H1 (cell line): ENCODE measurements around the gene ADCK1. TPM values are rescaled to one million over a fixed set of nuclear protein-coding genes. Genes with fewer than 3 reads are reported as not detected.

ENCODE experiments used
- CTCF ChIA-PET: fragments of 300-600 bp; sonication (Branson Sonifier 250); formaldehyde crosslinking; loops from one replicate; lab custom pipeline; 2021; ENCODE audit not compliant: partially characterized antibody; lab: Charles Lee
- POLR2A ChIA-PET: fragments of 300-600 bp; sonication (Branson Sonifier 250); formaldehyde crosslinking; loops from one replicate; lab custom pipeline; 2021; ENCODE audit warnings: inconsistent platforms; ENCODE audit not compliant: partially characterized antibody; lab: Charles Lee
- DNase-seq, 2 experiments: peaks; one replicate each; pipeline versions ENCODE4 v3.0.0 to v3.0.0-alpha.2; 2010 to 2022; ENCODE audit warnings: low spot score in 2 of 2, low read depth in 1 of 2, mixed read lengths in 1 of 2
- FAIRE-seq: peaks from 2 replicates; lab custom pipeline; 2011; peaks lifted over from hg19 to GRCh38; lab: Jason Lieb, UNC
- H2AFZ ChIP-seq: 2 replicates; pipeline ENCODE4 v1.8.1; 2012; ENCODE audit warnings: low read length, inconsistent platforms
- H2AK5ac ChIP-seq: 2 replicates; pipeline ENCODE4 v1.6.1; 2013; ENCODE audit warnings: low read depth, low read length
- H2BK120ac ChIP-seq: replicated peaks from 2 replicates; pipeline ENCODE3; 2013; ENCODE audit warnings: low read depth, low read length, inconsistent platforms
- H2BK12ac ChIP-seq: 2 replicates; pipeline ENCODE4 v1.6.1; 2013; ENCODE audit warnings: low read depth, low read length
- H2BK15ac ChIP-seq: 2 replicates; pipeline ENCODE4 v1.6.1; 2013; ENCODE audit warnings: low read length
- H2BK20ac ChIP-seq: 2 replicates; pipeline ENCODE4 v1.6.1; 2013; ENCODE audit warnings: low read length
- H2BK5ac ChIP-seq: 2 replicates; pipeline ENCODE4 v1.6.1; 2013; ENCODE audit warnings: low read depth, low read length
- H3K14ac ChIP-seq: 2 replicates; pipeline ENCODE4 v1.6.1; 2013; ENCODE audit warnings: inconsistent platforms; ENCODE audit not compliant: insufficient read length
- H3K18ac ChIP-seq: 2 replicates; pipeline ENCODE4 v1.6.1; 2013; ENCODE audit warnings: low read length; ENCODE audit errors: extremely low read depth
- H3K23ac ChIP-seq: 2 replicates; pipeline ENCODE4 v1.6.1; 2013; ENCODE audit warnings: inconsistent platforms; ENCODE audit not compliant: insufficient read length
- H3K23me2 ChIP-seq: 2 replicates; pipeline ENCODE4 v1.6.1; 2013; ENCODE audit warnings: low read depth, low read length
- H3K27ac ChIP-seq: 2 replicates; pipeline ENCODE4 v1.6.1; 2011; ENCODE audit warnings: low read depth, low read length, inconsistent platforms
- H3K27me3 ChIP-seq, 4 experiments: replicated peaks in 1 of 4; 1 replicate in 1 of 4; 2 replicates in 3 of 4; pipeline versions ENCODE4 v1.6.1 to v1.8.1; 2011 to 2013; ENCODE audit warnings: low read length in 3 of 4, mild to moderate bottlenecking in 3 of 4, inconsistent platforms in 2 of 4, mixed read lengths in 2 of 4, moderate library complexity in 1 of 4; ENCODE audit not compliant: control insufficient read depth in 3 of 4, insufficient read depth in 3 of 4; ENCODE audit errors: extremely low read depth in 1 of 4
- H3K36me3 ChIP-seq, 4 experiments: 2 replicates each; pipeline versions ENCODE4 v1.6.1 to v1.8.1; 2011 to 2013; ENCODE audit warnings: mild to moderate bottlenecking in 4 of 4, low read length in 3 of 4, moderate library complexity in 2 of 4, control low read depth in 1 of 4, inconsistent platforms in 1 of 4; ENCODE audit not compliant: insufficient read depth in 4 of 4, control insufficient read depth in 2 of 4
- H3K4ac ChIP-seq: replicated peaks from 2 replicates; pipeline ENCODE3; 2013; ENCODE audit warnings: low read length, low read depth, mixed read lengths, inconsistent platforms; ENCODE audit not compliant: insufficient read length
- H3K4me1 ChIP-seq, 4 experiments: replicated peaks in 1 of 4; 1 replicate in 1 of 4; 2 replicates in 3 of 4; pipeline versions ENCODE4 v1.6.1 to v1.8.1; 2011 to 2013; ENCODE audit warnings: low read length in 3 of 4, inconsistent platforms in 2 of 4, mixed read lengths in 1 of 4; ENCODE audit not compliant: insufficient read depth in 4 of 4, control insufficient read depth in 3 of 4
- H3K4me2 ChIP-seq, 2 experiments: 2 replicates each; pipeline versions ENCODE4 v1.6.1 to v1.8.1; 2011 to 2013; ENCODE audit warnings: low read depth in 2 of 2, low read length in 2 of 2, control low read depth in 1 of 2, inconsistent platforms in 1 of 2, mild to moderate bottlenecking in 1 of 2; ENCODE audit not compliant: insufficient read depth in 1 of 2
- H3K4me3 ChIP-seq, 4 experiments: fragments of 200-600, 300-600 bp in 1 of 4; sonication (generic), shearing (Covaris generic), sonication (Bioruptor Twin) in 1 of 4; 2 replicates each; pipeline versions ENCODE4 v1.5.1 to v1.8.1; 2011 to 2016; ENCODE audit warnings: low read length in 4 of 4, low read depth in 3 of 4, control low read depth in 2 of 4, inconsistent platforms in 2 of 4, mild to moderate bottlenecking in 2 of 4, mixed read lengths in 1 of 4, moderate library complexity in 1 of 4; ENCODE audit not compliant: insufficient read depth in 2 of 4; ENCODE audit errors: extremely low read depth in 1 of 4
- H3K56ac ChIP-seq: replicated peaks from 2 replicates; pipeline ENCODE3; 2013; ENCODE audit warnings: low read depth, mild to moderate bottlenecking, mixed read lengths, low read length, inconsistent platforms; ENCODE audit not compliant: insufficient read length
- H3K79me1 ChIP-seq: 2 replicates; pipeline ENCODE4 v1.6.1; 2013; ENCODE audit warnings: low read depth, low read length, control low read depth
- H3K79me2 ChIP-seq, 2 experiments: 2 replicates each; pipeline versions ENCODE4 v1.6.1 to v1.8.1; 2012 to 2013; ENCODE audit warnings: low read length in 2 of 2, mild to moderate bottlenecking in 2 of 2, inconsistent platforms in 1 of 2; ENCODE audit not compliant: insufficient read depth in 2 of 2, control insufficient read depth in 1 of 2
- H3K9ac ChIP-seq, 4 experiments: replicated peaks in 1 of 4; 1 replicate in 1 of 4; 2 replicates in 3 of 4; pipeline versions ENCODE4 v1.6.1 to v1.8.1; 2011 to 2013; ENCODE audit warnings: low read depth in 3 of 4, low read length in 3 of 4, control low read depth in 2 of 4, mild to moderate bottlenecking in 2 of 4, moderate library complexity in 2 of 4, inconsistent platforms in 1 of 4; ENCODE audit errors: extremely low read depth in 1 of 4
- H3K9me3 ChIP-seq, 2 experiments: 2 replicates each; pipeline versions ENCODE4 v1.6.1 to v1.8.1; 2012 to 2013; ENCODE audit warnings: mild to moderate bottlenecking in 2 of 2, moderate library complexity in 2 of 2, control low read depth in 1 of 2, inconsistent platforms in 1 of 2, low read depth in 1 of 2, low read length in 1 of 2, mixed read lengths in 1 of 2; ENCODE audit not compliant: insufficient read depth in 2 of 2
- H4K20me1 ChIP-seq, 2 experiments: replicated peaks in 1 of 2; 2 replicates each; pipeline versions ENCODE3 to v1.8.1; 2011 to 2013; ENCODE audit warnings: inconsistent platforms in 2 of 2, low read length in 2 of 2, mild to moderate bottlenecking in 1 of 2; ENCODE audit not compliant: insufficient read depth in 2 of 2, control insufficient read depth in 1 of 2
- H4K5ac ChIP-seq: 2 replicates; pipeline ENCODE4 v1.6.1; 2013; ENCODE audit warnings: low read length, low read depth, mixed read lengths, inconsistent platforms; ENCODE audit not compliant: insufficient read length
- H4K8ac ChIP-seq: 2 replicates; pipeline ENCODE4 v1.8.0; 2013; ENCODE audit warnings: mild to moderate bottlenecking, moderate library complexity, low read length, inconsistent platforms; ENCODE audit not compliant: insufficient read depth; ENCODE audit errors: extremely low read depth
- H4K91ac ChIP-seq: replicated peaks from 2 replicates; pipeline ENCODE3; 2013; ENCODE audit warnings: low read length, mixed read lengths, inconsistent platforms; ENCODE audit not compliant: insufficient read length
- ASH2L ChIP-seq: fragments of 200-600, 300-600 bp; sonication (generic); IDR thresholded peaks from one replicate; pipeline ENCODE4 v1.7.1; 2017; ENCODE audit warnings: low read length
- BCL11A ChIP-seq, 2 experiments: IDR thresholded peaks; one replicate each; pipeline ENCODE4 v1.6.1; 2011; ENCODE audit warnings: low read depth in 2 of 2, low read length in 2 of 2, mild to moderate bottlenecking in 2 of 2
- CHD1 ChIP-seq: IDR thresholded peaks from 2 replicates; pipeline ENCODE4 v1.6.1; 2012; ENCODE audit warnings: low read depth, low read length, improper control_type of control experiment
- EGR1 ChIP-seq: IDR thresholded peaks from 2 replicates; pipeline ENCODE4 v1.6.1; 2011; ENCODE audit warnings: low read depth, low read length, borderline replicate concordance
- FOSL1 ChIP-seq: IDR thresholded peaks from 2 replicates; pipeline ENCODE4 v1.6.1; 2011; ENCODE audit warnings: mild to moderate bottlenecking, low read depth, low read length, moderate library complexity; ENCODE audit not compliant: insufficient read depth
- GTF2F1 ChIP-seq: IDR thresholded peaks from 2 replicates; pipeline ENCODE4 v1.6.1; 2012; ENCODE audit warnings: low read depth, low read length, improper control_type of control experiment, borderline replicate concordance
- KDM1A ChIP-seq: fragments of 200-600, 300-600 bp; sonication (generic); IDR thresholded peaks from 2 replicates; pipeline ENCODE4 v1.7.1; 2016; ENCODE audit warnings: mild to moderate bottlenecking, low read length, borderline replicate concordance
- RXRA ChIP-seq: IDR thresholded peaks from 2 replicates; pipeline ENCODE4 v1.6.1; 2011; ENCODE audit warnings: low read depth, mild to moderate bottlenecking, low read length, moderate library complexity; ENCODE audit not compliant: insufficient read depth
- SIN3A ChIP-seq, 2 experiments: IDR thresholded peaks in 1 of 2; conservative IDR thresholded peaks in 1 of 2; 2 replicates each; pipeline ENCODE4 v1.6.1; 2011 to 2012; ENCODE audit warnings: low read length in 2 of 2, improper control_type of control experiment in 1 of 2, low read depth in 1 of 2, mild to moderate bottlenecking in 1 of 2
- SIRT6 ChIP-seq: IDR thresholded peaks from one replicate; pipeline ENCODE4 v1.7.1; 2012; ENCODE audit warnings: low read length, inconsistent platforms
- TCF12 ChIP-seq: IDR thresholded peaks from 2 replicates; pipeline ENCODE4 v1.6.1; 2011; ENCODE audit warnings: low read depth, mild to moderate bottlenecking, low read length
- WGBS, 2 experiments: shearing (Covaris generic) in 1 of 2; methylation state at CpG; one replicate each; pipeline versions ENCODE4 v1.1.6 to v1.1.7; 2013 to 2015; ENCODE audit warnings: low lambda C conversion rate in 2 of 2, mixed read lengths in 2 of 2, inconsistent platforms in 1 of 2, low coverage in 1 of 2, missing lambda C conversion rate in 1 of 2; ENCODE audit not compliant: insufficient replicate concordance in 2 of 2, insufficient coverage in 1 of 2, insufficient read length in 1 of 2; ENCODE audit errors: extremely low coverage in 1 of 2, missing lambda C conversion rate in 1 of 2; 5-methylcytosine and 5-hydroxymethylcytosine counted together
- polyA plus RNA-seq, 7 experiments: library from polyadenylated mRNA; depleted of rRNA in 3 of 7; stranded (reverse) in 5 of 7; unstranded in 2 of 7; fragments of >200 nt in 5 of 7; fragments of 200-250 nt in 2 of 7; gene quantifications; 1 replicate in 5 of 7; 2 replicates in 1 of 7; 4 replicates in 1 of 7; pipeline versions ENCODE4 v1.2.1 to v1.2.3, GENCODE V29; 2011 to 2013; ENCODE audit warnings: missing spikeins in 2 of 7, mixed read lengths in 2 of 7
- total RNA-seq: library from RNA; stranded (reverse); fragmentation: NEBNext Ultra II Directional; extraction: Animal tissue kit (Norgen Biotek cat#: 25700); gene quantifications from 2 replicates; pipeline ENCODE4 v1.2.1, GENCODE V29; 2021

Gene ADCK1
- total and polyA plus RNA-seq, 2 of the 8 experiments (the other 6 are each of a cell fraction or from before 2014, with no cell fraction given), result 11.0 to 16.8 TPM

GRCh38 chr14:77979666-77980351 is 179.9 kb downstream of the ADCK1 start:
- no peak overlapping the region for H2BK12ac ChIP-seq
- H3K23ac ChIP-seq, result no peak overlapping the region
- H3K9me3 ChIP-seq, result no peaks in the 10 kb centered on the region
- H3K4me2 ChIP-seq, result peak overlapping the region; percentile 80 to 99; a peak in 3 of 4 replicates
- FAIRE-seq (no peak), DNase-seq (peak in 1 of 2 experiments; percentile 66)
- H4K8ac ChIP-seq, result no peak overlapping the region; the same call in 1 of the 2 replicates
- H3K56ac ChIP-seq, result no peak overlapping the region
- H3K4me1 ChIP-seq, result peaks cover 5 to 12% (median 10%) of the 10 kb centered on the region in 4 experiments; a peak in 6 of 7 replicates
- no peak overlapping the region for H2AFZ ChIP-seq
- H3K4ac ChIP-seq, result no peak overlapping the region
- no peaks in the 10 kb centered on the region; a peak in 1 of 7 replicates for H3K27me3 ChIP-seq
- no peak overlapping the region for H3K14ac ChIP-seq
- ChIA-PET POLR2A (interaction anchor here (0.7 kb wide), 1 partner anchor 45 kb away, joined by 3 read pairs; no protein-coding TSS in a partner anchor), CTCF (interaction anchor here (0.7 to 2.8 kb wide), 16 partner anchors 10 to 307 kb away, joined by 3 to 14 read pairs (median 4); no protein-coding TSS in a partner anchor)
- no peak overlapping the region for H3K18ac ChIP-seq
- peaks cover 8% of the 10 kb centered on the region for H3K23me2 ChIP-seq
- no peak overlapping the region for H3K4me3 ChIP-seq
- no peaks in the 10 kb centered on the region for H3K79me2 ChIP-seq
- H3K79me1 ChIP-seq, result no peaks in the 10 kb centered on the region
- 74% methylated on average over 14 of the region's 14 CpGs; no CpG with 5 or more reads in 1 of the 2 experiments for WGBS, 2 experiments
- H2BK5ac ChIP-seq, result no peak overlapping the region
- no peaks in the 10 kb centered on the region for H3K36me3 ChIP-seq
- H2BK120ac ChIP-seq, result no peak overlapping the region
- no peak overlapping the region for H2AK5ac ChIP-seq
- no peak overlapping the region for H3K27ac ChIP-seq
- no peak overlapping the region for H3K9ac ChIP-seq
- H4K20me1 ChIP-seq, result no peaks in the 10 kb centered on the region
- H4K91ac ChIP-seq, result no peak overlapping the region
- no peak overlapping the region for H2BK15ac ChIP-seq
- H2BK20ac ChIP-seq, result no peak overlapping the region
- H4K5ac ChIP-seq, result no peak overlapping the region
- TF ChIP-seq KDM1A (no peak), GTF2F1 (no peak), RXRA (no peak), SIN3A (conservative IDR thresholded peaks at IDR 0.05 in 1 of 2, IDR thresholded peaks at IDR 0.05 in 1 of 2; ENCODE audit: low read depth in 1 of 2, low read length in 2 of 2) (no peak), CHD1 (no peak), TCF12 (no peak), FOSL1 (no peak), EGR1 (no peak), SIRT6 (no peak), BCL11A (IDR thresholded peaks at IDR 0.05; ENCODE audit: low read depth in 2 of 2, low read length in 2 of 2) (no peak), ASH2L (no peak)
